ENCODE measurements around the gene CLEC20A. TPM values are rescaled to one million over a fixed set of nuclear protein-coding genes. Genes with fewer than 3 reads are reported as not detected.

Gene CLEC20A
- total and polyA plus RNA-seq, 9 of the 15 experiments (the other 6 are each of a cell fraction or from before 2014, with no cell fraction given) = not detected

GRCh38 chr1:178532392-178532791, 35.6 kb upstream of the CLEC20A start (continued):
- peak; percentile 70; the same call in 1 of the 2 replicates for TF ChIP-seq REST (IDR thresholded peaks at IDR 0.05; ENCODE audit: borderline replicate concordance)
- TF ChIP-seq REST (CRISPR knock-in tag; IDR thresholded peaks at IDR 0.05; ENCODE audit: low read depth) = no peak
- TF ChIP-seq L3MBTL2 (IDR thresholded peaks at IDR 0.05) = 0 out of 2 replicates have a peak, but pooled peaks have one; percentile 18
- 0 out of 2 replicates have a peak, but pooled peaks have one; percentile 45 for TF ChIP-seq KLF16 (IDR thresholded peaks at IDR 0.05)
- no peak for TF ChIP-seq ZNF165 (CRISPR knock-in tag; IDR thresholded peaks at IDR 0.05; ENCODE audit: borderline replicate concordance)
- TF ChIP-seq ZNF12 (CRISPR knock-in tag; IDR thresholded peaks at IDR 0.05) = 0 out of 2 replicates have a peak, but pooled peaks have one; percentile 44
- TF ChIP-seq XRCC5 (IDR thresholded peaks at IDR 0.05; ENCODE audit: low read depth, low read length) = 0 out of 2 replicates have a peak, but pooled peaks have one; percentile 46
- no peak for TF ChIP-seq ZNF444 (CRISPR knock-in tag; IDR thresholded peaks at IDR 0.05)
- TF ChIP-seq ARID2 (IDR thresholded peaks at IDR 0.05) = 0 out of 2 replicates have a peak, but pooled peaks have one; percentile 7
- TF ChIP-seq RCOR1 (IDR thresholded peaks at IDR 0.05; ENCODE audit: borderline replicate concordance in 1 of 2, low read depth in 2 of 2, low read length in 2 of 2) = peak in 1 of 2 experiments; percentile 49; a peak in 1 of 4 replicates
- no peak for TF ChIP-seq CHD4 (IDR thresholded peaks at IDR 0.05; ENCODE audit: insufficient read depth, insufficient replicate concordance, low read depth, low read length, poor library complexity, severe bottlenecking)
- peak; percentile 57 for TF ChIP-seq DEAF1 (CRISPR knock-in tag; IDR thresholded peaks at IDR 0.05)
- peak; percentile 93; the same call in 1 of the 2 replicates for TF ChIP-seq STAG1 (CRISPR knock-in tag; IDR thresholded peaks at IDR 0.05; ENCODE audit: borderline replicate concordance)

Measured in K562 (cell line).